GM18873 (cell line): ENCODE measurements around the gene KISS1R.
"Not testable (repeated sequence)": the region's sequence is repeated elsewhere in the genome, so short reads cannot be mapped to it uniquely, and the experiment has no call there.

Source experiments
- ATAC-seq: cut with Tn5 transposase; IDR thresholded peaks from one replicate; pipeline ENCODE4 v1.9.1; 2021; ENCODE audit warnings: mild to moderate bottlenecking, moderate library complexity, moderate number of reproducible peaks; ENCODE audit not compliant: unreplicated experiment, low FRiP score

KISS1R gene

DNA sequence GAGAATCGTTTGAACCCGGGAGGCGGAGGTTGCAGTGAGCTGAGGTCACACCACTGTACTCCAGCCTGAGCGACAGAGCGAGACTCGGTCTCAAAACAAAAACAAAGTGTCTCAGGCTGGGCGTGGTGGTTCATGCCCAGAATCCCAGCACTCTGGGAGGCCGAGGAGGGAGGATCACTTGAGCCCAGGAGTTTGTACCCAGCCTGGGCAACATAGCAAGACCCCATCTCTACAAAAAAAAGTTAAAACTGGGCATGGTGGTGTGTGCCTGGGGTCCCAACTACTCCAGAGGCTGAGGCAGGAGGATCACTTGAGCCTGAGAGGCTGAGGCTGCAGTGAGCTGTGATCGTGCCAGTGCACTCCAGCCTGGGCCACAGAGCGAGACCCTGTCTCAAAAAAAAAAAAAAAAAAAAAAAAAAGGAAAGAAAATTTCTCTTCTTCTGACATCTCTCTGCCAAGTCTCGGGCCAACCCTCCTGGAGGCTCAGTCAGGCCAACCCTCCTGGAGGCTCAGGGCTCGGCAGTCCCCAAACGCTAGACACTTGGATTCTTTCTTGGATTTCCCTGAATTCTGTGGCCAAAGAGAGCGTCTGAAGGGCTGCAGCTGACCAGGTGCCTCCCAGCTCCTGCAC is 35.0 kb downstream of the KISS1R start:
- ATAC-seq, result no peak

DNA sequence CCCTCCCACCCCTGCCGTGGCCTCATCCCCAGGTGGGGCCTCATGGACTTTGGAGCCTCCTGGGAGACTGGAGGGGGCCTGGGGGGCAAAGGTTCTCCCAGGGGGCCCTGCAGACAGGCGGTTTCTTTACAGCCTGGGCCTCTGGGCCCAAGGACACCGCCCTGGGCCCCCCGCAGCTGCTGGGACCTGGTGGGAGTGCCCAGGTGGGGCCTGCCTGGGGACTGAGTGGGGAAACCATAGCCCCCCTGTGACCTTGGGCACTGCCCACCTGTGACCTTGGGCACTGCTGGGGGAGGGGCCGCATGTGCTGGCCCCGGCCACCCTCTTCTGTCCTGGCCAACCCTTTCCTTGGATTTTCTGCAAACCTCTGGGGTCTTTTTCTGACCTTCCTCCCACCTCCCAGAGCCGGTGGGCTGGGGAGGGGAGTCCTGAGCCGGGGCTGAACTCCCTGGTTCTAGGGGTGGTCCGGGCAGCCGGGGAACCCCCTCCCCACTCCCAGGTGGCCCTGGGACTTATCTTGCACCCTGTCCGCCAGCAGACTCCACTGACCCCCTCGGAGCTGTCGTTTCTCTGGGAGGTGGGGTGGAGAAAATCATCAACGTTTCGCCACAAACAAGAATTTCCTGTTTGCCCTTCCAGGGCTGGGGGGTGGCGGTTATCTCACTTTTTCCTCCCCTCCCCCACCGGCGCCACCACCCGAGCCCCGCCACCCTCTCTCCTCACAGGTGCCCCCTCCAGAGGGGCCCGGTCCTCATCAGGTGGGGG is 35.7 kb downstream of the KISS1R start:
- no peak for ATAC-seq

DNA sequence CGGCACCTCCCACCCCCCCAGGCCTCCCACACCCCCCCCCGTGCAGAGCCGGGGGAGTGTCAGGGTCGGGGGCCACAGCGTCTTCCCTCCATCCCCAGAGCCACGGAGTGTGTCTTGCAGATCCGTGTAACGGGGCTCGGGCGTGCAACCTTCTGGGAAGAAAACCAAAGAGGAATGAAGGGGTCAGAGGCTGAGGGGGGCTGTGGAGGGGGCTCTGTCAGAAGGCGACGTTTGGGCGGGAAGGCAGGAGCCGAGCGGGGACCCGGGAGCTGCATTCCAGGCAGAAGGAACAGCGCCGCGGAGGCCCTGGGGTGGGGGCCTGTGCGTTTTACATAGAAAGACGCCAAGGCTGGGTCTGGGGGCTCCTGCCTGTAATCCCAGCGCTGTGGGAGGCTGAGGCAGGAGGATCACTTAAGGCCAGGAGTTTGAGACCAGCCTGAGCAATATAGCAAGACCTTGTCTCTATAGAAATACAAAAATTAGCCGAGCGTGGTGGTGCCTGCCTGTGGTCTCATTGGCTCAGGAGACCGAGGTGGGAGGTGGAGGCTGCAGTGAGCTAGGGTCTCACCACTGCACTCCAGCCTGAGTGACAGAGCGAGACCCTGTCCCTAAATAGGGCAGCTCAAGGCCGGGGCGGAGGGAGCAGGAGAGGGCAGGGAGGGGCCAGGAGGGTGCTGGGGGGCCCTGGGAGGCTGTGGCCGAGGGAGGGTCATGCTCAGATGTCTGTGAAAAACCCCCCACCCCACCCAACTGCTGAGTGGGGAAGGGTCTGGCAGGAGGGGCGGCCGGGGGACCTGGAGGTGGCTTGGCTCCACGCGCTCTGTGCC is 36.5 kb downstream of the KISS1R start:
- no peak for ATAC-seq

DNA sequence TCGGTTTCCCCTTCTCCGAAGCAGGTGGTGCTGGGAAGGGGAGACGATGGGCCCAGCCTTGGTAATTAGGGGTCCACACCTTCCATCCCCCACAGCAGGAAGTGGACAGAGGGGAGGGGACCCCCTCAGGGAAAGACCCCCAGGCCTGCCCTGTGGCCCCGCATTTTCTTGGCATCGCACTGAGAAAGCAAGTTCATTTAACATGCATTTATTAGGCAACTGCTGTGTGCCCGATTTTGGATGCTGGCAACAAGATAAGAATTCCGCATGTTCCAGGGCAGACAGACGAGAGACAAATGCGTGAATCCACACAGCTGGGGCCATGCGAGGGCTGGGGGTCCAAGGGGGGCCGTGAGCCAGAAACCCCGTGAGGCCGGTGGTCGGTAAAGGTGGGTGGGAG is 37.1 kb downstream of the KISS1R start:
- ATAC-seq, result no peak

DNA sequence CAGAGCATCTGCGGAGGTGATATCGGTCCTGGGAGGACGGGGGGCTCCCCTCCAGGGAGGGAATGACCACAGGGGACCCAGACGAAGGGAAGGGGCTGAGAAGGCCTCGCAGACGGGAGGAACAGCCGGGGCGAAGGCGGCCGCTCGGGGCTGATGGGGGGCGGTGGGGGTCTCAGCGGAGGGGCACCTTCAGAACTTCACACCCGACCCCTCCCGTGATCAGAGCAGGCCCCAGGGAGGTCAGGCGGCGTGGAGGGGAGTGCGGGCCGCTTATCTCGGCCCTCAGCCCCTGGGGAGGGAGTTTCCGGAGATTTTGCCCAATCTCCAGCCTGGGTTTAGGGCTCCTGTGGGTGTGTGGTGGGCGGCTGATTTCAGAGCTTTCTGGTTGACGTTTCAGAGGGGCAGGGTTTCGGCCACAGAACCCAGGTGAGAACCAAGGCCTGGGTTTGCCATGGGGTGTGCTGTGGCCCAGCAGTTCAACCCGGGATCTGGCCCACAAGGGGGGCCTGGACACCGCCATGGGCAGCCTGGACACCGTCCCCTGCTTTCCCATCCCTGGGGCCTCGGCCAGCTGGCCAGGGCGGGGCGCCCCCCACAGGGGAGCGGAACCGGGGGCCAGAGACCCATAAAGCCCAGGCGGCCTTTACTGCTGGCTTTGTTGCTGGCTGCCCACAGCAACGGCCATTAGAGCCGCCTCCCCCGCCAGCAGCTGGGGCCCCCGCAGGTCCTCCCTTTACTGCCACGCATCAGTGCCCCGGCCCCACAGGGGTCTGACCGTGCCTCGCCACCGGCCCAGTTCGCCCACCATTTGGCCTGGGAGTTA is 37.8 kb downstream of the KISS1R start:
- no peak for ATAC-seq

DNA sequence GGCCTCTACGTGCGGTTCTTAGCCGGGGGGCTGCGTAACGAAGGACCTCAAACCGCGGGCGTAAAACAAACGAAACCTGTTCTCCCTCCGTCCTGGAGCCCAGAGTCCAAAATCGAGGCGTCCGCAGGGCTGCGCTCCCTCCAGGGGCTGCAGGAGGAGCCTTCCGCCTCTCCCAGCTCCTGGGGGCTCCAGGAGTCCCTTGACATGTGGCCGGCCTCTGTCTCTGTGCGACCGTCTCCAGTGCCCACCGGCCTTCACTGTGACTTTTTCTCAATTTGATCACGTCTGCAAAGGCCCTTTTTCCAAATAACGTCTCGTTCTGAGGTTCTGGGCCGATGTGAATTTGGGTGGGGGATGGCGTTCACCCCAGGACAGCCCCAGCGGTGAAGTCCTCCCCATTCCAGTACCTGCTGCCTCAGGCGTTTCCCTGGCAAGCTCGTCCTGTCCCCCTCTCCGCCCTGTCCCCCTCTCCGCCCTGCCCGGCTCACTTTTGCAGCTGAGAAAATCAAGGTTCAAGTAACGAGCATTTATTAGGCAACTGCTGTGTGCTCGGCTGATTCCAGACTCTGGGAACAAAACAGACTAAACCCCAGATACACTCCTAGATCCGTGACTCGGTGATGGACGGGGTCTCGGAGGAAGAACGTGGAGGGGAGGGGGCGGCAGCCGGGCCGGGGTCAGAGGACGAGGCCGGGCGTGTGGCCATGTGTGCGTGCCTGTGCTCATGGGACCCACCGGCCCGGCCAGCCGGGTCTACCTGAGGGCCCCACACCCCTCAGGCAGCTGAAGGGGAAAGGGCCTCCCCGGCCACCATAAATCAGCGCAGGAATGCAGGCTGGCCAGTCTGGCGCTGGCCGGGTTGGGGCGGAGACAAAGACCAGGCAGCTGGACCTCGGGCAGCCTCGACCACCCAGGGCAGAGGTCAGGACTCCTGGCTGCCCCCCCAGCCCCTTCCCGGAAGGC is 39.0 kb downstream of the KISS1R start:
- ATAC-seq, result no peak

DNA sequence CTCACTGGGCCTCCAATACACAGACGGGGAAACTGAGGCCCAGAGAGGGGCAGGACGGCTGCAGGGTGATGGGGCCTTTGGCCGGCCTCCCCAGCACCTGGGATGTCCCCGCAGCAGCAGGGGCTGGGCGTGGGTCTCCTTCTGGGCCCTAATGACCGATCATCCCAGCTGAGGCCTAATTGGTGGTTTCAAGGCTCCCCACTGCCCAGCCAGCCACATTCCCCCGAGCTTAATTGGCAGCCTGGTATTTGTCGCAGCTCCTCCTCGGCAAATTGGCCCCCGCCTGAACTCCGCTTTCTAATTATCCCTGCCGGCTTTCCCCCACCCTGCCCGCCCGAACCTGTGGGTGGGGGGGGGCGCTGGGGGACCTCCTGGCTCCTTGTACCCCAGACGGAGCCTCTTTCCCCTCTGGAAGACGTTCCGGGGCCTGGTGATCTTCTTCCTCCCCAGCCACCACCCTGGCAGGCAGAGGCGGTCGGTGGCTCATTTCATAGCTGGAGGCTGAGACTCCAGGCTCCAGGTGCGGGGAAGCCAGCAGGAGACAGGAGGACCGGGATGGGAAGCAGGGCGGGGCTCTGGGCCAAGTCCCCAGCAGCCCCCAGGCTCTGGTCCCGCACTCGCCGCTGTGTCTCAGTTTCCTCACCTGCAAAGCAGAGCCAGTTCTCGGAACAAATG is 39.8 kb downstream of the KISS1R start:
- no peak for ATAC-seq

DNA sequence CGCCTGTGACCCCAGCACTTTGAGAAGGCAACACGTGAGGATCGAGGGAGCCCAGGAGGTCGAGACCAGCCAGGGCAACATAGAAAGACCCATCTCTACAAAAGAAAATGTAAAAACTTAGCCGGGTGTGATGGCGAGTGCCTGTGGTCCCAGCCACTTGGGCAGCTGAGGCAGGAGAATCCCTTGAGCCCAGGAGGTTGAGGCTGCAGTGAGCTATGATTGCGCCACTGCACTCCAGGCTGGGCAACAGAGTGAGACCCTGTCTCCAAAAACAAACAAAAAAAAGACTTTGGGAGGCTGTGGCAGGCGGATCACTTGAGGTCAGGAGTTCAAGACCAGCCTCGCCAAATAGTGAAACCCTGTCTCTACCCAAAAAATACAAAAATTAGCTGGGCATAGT is 40.4 kb downstream of the KISS1R start:
- ATAC-seq, result not testable (repeated sequence)

DNA sequence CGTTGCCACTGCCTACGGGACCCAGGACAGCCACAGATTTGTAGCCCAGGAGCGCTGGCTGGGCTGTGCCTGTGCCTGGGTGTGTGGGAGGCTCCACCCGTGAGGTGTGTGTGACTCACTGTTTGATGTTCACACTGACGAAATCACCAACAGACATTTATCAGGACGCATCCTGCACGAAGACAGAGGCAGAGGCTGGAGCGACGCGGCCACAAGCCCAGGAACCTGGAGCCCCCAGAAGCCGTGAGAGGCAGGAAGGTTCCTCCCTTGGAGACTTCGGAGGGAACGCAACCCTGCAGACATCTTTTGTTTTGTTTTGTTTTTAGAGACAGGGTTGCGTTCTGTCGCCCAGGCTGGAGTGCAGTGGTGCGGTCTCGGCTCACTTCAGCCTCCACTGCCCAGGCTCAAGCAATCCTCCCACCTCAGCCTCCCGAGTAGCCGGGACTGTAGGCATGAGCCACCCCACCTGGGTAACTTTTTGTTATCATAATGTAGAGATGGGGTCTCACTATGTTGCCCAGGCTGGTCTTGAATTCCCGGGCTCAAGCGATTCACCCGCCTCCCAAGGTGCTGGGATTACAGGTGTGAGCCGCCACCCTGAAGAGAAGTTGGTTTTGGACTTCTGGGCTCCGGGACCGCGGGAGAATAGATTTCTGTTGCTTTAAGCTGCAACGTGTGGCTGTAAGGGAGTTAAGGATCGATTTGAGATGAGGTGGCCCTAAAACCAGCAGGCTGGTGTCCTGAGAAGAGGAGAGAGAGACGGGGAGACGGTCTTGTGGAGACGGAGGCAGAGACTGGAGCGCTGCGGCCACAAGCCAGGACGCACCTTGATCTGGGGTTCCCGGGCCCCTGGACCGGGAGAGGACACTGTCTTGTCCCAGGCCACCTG is 42.1 kb downstream of the KISS1R start:
- ATAC-seq, result no peak

DNA sequence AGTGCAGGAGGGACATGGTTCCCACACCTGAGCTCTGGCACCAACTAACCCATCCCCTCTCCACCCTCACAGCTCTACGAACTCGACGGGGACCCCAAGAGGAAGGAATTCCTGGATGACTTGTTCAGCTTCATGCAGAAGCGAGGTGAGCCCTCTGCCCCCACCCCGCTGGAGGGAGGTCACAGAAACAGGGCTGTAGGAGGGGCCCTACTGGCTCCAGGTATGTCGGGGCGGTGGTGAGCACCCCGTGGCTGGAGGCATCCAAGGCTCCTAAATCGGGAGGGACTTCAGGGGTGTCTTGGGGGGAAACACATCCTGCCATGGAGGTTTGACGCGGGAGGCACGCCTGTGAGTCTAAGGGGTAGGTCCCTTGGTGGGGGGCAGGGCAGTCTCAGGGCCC is 42.9 kb downstream of the KISS1R start:
- no peak for ATAC-seq

DNA sequence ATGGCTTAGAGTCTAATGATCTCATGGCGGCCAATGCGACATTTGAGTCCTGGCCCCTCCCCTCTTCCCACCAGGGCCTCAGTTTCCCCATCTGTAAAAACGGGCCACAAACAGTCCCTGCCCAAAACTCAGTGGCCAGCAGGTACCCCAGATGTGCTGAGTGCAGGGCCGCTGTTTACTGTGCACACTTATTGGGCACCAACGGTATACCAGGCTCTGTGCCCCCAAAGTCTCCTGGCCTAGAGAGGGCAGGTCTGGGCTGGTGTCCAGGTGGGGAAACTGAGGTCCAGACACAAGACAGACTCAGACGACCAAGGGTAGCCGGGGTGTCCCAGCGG is 43.4 kb downstream of the KISS1R start:
- no peak for ATAC-seq

DNA sequence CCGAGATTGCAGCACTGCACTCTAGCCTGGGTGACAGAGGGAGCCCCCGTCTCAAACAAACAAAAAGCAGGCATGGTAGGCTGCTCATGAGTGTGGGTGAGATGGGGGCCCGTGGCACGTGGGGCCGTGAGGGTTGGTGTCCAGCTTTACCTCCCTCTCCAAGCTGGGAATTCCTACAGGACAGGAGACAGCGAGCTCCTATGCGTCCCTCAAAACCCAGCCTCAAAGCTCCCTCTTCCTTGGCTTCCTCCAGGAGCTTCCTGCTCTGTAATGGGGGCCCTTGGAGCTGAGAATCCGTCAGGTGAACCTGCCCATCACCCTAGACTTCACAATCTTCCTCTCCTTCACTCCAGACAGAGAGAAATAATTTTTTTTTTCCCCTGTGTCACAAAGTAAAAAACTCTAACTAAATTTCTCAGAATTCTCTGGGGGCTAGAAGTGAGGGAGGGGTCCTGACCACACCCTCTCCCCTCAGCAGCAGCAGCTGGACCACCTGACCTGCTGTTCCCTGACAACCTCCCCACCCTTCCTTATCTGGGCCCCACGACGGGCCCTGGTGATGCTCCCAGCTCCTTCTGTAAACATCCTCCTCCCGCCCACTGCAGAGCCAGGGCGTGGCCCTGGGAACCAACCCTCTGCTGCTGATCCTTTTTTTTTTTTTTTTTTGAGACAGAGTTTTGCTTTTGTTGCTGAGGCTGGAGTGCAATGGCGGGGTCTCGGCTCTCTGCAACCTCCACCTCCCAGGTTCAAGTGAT is 44.9 kb downstream of the KISS1R start:
- no peak for ATAC-seq

DNA sequence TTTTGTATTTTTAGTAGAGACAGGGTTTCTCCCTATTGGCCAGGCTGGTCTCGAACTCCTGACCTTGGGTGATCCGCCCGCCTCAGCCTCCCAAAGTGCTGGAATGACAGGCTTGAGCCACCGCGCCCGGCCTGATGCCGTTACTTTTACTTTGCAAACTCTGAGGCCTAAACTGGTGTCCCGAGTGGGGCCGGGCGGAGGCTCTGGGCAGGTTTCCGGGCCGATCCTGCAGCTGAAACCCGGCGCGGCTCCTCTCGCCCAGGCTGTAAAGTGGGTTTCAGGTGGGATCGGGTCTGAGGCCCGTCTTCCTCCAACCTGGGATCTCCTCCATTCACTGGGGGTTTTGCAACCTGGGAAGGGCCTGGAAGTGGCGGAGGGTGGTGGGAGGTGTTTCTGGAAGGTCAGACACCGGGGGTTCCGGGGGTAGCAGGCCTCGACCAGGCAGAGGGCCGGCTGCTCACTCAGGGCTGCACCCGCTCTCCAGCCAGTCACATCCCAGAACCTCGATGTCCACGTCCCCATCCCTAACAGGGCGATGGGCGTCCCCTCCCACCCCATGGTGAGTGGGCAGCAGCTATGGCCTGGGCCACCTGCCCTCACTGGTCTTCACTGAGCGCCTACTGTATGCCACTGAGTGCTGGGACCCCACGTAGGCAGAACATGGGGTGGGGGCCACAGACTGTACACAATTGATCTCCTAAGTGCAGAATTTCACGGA is 45.7 kb downstream of the KISS1R start:
- ATAC-seq, result no peak

DNA sequence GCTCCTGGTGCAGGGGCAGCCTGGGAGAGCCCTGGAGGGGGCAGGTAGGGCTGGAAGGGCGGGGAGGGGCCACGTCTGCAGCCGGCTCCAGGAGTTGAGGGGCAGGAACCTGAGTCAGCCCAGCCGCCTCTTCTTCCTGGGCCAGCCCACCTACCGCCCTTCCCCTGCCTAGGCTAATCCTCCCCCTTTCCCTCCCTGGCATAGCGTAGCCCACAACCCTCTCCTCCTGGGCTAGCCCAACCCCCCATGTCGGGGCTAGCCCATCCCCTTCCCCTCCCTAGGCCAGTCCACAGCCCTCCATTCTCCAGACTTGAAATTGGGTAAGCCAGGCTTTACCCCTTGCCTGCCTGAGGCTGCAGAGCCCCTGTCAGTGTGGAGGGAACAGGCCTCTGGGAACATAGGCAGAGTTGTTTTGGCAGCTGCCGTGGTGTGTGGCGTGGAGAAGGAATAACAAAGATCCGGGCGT is 46.4 kb downstream of the KISS1R start:
- ATAC-seq, result no peak

DNA sequence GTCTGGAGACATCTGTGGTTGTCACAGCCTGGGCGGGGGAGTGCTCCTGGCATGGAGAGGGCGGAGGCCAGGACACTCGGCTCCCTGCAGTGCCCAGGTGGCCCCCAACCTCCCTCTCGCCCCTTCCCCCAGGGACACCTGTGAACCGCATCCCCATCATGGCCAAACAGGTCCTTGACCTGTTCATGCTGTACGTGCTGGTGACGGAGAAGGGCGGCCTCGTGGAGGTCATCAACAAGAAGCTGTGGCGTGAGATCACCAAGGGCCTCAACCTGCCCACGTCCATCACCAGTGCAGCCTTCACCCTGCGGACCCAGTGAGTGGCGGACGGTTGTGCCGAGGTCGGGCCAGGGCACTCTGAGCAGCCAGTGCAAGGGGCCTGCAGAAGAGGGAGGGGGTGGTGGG is 47.0 kb downstream of the KISS1R start:
- no peak for ATAC-seq
